ACC112 (cell line): Measurements from ENCODE around the gene HOXA4.

Experiments
- H2AFZ ChIP-seq: fragments of 200-600 bp; sonication (generic); one replicate; pipeline ENCODE4 v1.6.0; 2017; ENCODE audit warnings: antibody characterized with exemption, low read length; ENCODE audit not compliant: unreplicated experiment
- H3K27ac ChIP-seq: fragments of 200-600 bp; sonication (generic); 2 replicates; pipeline ENCODE4 v1.5.1; 2014; ENCODE audit warnings: low read depth, mild to moderate bottlenecking, antibody characterized with exemption, low read length, moderate library complexity
- H3K27me3 ChIP-seq: fragments of 200-600 bp; sonication (generic); 2 replicates; pipeline ENCODE4 v1.6.1; 2014; ENCODE audit warnings: mild to moderate bottlenecking, antibody characterized with exemption, low read length, moderate library complexity, mixed read lengths; ENCODE audit not compliant: insufficient read depth
- H3K36me3 ChIP-seq: fragments of 200-600 bp; sonication (generic); 2 replicates; pipeline ENCODE4 v1.6.1; 2016; ENCODE audit warnings: mild to moderate bottlenecking, antibody characterized with exemption, low read length, moderate library complexity, mixed read lengths; ENCODE audit not compliant: insufficient read depth
- H3K4me1 ChIP-seq: fragments of 200-600 bp; sonication (generic); one replicate; pipeline ENCODE4 v1.6.1; 2016; ENCODE audit warnings: low read length, mixed read lengths; ENCODE audit not compliant: insufficient read depth, unreplicated experiment, control insufficient read depth
- H3K4me3 ChIP-seq: fragments of 200-600 bp; sonication (generic); 2 replicates; pipeline ENCODE4 v1.5.1; 2014; ENCODE audit warnings: mild to moderate bottlenecking, low read depth, low read length
- H3K79me2 ChIP-seq: fragments of 200-600 bp; sonication (generic); one replicate; pipeline ENCODE4 v1.6.0; 2016; ENCODE audit warnings: low read length; ENCODE audit not compliant: control insufficient read depth, unreplicated experiment, insufficient read depth

HOXA4 gene

GRCh38 chr7:27111042-27111750 lies 19.4 kb downstream of the HOXA4 start:
- no peaks in the 10 kb centered on the region for H3K4me1 ChIP-seq
- H2AFZ ChIP-seq: no peak overlapping the region
- H3K27ac ChIP-seq: no peak overlapping the region
- H3K79me2 ChIP-seq: no peaks in the 10 kb centered on the region
- H3K4me3 ChIP-seq: no peak overlapping the region
- H3K27me3 ChIP-seq: peaks cover 96% of the 10 kb centered on the region
- H3K36me3 ChIP-seq: no peaks in the 10 kb centered on the region

GRCh38 chr7:27110186-27111031 lies 20.1 kb downstream of the HOXA4 start:
- H2AFZ ChIP-seq: no peak overlapping the region
- H3K79me2 ChIP-seq: no peaks in the 10 kb centered on the region
- H3K4me1 ChIP-seq: no peaks in the 10 kb centered on the region
- H3K36me3 ChIP-seq: no peaks in the 10 kb centered on the region
- no peak overlapping the region for H3K27ac ChIP-seq
- peaks cover 96% of the 10 kb centered on the region for H3K27me3 ChIP-seq
- peak overlapping the region; percentile 21; the same call in 1 of the 2 replicates for H3K4me3 ChIP-seq

- H3K4me3 ChIP-seq: no peak overlapping the region
- no peak overlapping the region for H2AFZ ChIP-seq
- no peaks in the 10 kb centered on the region for H3K36me3 ChIP-seq
- H3K27me3 ChIP-seq: peaks cover 96% of the 10 kb centered on the region
- H3K27ac ChIP-seq: no peak overlapping the region
- no peaks in the 10 kb centered on the region for H3K79me2 ChIP-seq
- no peaks in the 10 kb centered on the region for H3K4me1 ChIP-seq
These were observed 20.9 kb downstream of the HOXA4 start for GRCh38 chr7:27109466-27110185.

- H3K27ac ChIP-seq: no peak overlapping the region
These were observed 22.0 kb downstream of the HOXA4 start for GRCh38 chr7:27108390-27109127.

GRCh38 chr7:27107391-27108381 lies 22.9 kb downstream of the HOXA4 start:
- Histone ChIP-seq H3K36me3 (no peaks in the 10 kb centered on the region), H3K27me3 (peaks cover 100% of the 10 kb centered on the region), H3K4me1 (no peaks in the 10 kb centered on the region), H2AFZ (no peak overlapping the region), H3K4me3 (no peak overlapping the region), H3K27ac (no peak overlapping the region), H3K79me2 (no peaks in the 10 kb centered on the region)

More at GRCh38 chr7:27108390-27109127, 22.0 kb downstream of the HOXA4 start:
- Histone ChIP-seq H3K4me3 (no peak overlapping the region), H3K27me3 (peaks cover 100% of the 10 kb centered on the region), H3K79me2 (no peaks in the 10 kb centered on the region), H3K36me3 (no peaks in the 10 kb centered on the region), H2AFZ (no peak overlapping the region), H3K4me1 (no peaks in the 10 kb centered on the region)

GRCh38 chr7:27106901-27107240 lies 23.7 kb downstream of the HOXA4 start:
- H3K27ac ChIP-seq: no peak overlapping the region
- no peaks in the 10 kb centered on the region for H3K36me3 ChIP-seq
- peak overlapping the region; percentile 54; the same call in 1 of the 2 replicates for H3K4me3 ChIP-seq
- H3K79me2 ChIP-seq: no peaks in the 10 kb centered on the region
- no peak overlapping the region for H2AFZ ChIP-seq
- H3K27me3 ChIP-seq: peaks cover 100% of the 10 kb centered on the region
- no peaks in the 10 kb centered on the region for H3K4me1 ChIP-seq

GRCh38 chr7:27106181-27106900 lies 24.2 kb downstream of the HOXA4 start:
- Histone ChIP-seq H3K79me2 (no peaks in the 10 kb centered on the region), H3K4me1 (no peaks in the 10 kb centered on the region), H3K27me3 (peaks cover 100% of the 10 kb centered on the region), H2AFZ (no peak overlapping the region), H3K4me3 (peak overlapping the region; percentile 54; the same call in 1 of the 2 replicates), H3K27ac (no peak overlapping the region), H3K36me3 (no peaks in the 10 kb centered on the region)

GRCh38 chr7:27105301-27106031 lies 25.1 kb downstream of the HOXA4 start:
- Histone ChIP-seq H2AFZ (no peak overlapping the region), H3K27ac (no peak overlapping the region), H3K79me2 (no peaks in the 10 kb centered on the region), H3K4me3 (no peak overlapping the region), H3K4me1 (no peaks in the 10 kb centered on the region), H3K27me3 (peaks cover 100% of the 10 kb centered on the region), H3K36me3 (no peaks in the 10 kb centered on the region)
